Measurements from ENCODE around the gene G0S2.

G0S2 gene

GRCh38 chr1:209627027-209627731, 48.0 kb upstream of the G0S2 start:
- H2AK5ac ChIP-seq (ENCODE audit: low read depth, low read length): peak overlapping the region; percentile 64
- peak overlapping the region; percentile 3 for H2BK15ac ChIP-seq (ENCODE audit: low read length)
- H3K9ac ChIP-seq (ENCODE audit: low read depth, low read length, poor library complexity): peak overlapping the region; percentile 51
- H3K14ac ChIP-seq (ENCODE audit: low read length): peak overlapping the region; percentile 47
- peak overlapping the region; percentile 87 for H3K18ac ChIP-seq (ENCODE audit: low read length)
- no CpG with 5 or more reads among the region's 16 CpGs for WGBS, 2 donors (ENCODE audit: extremely low coverage in 2 of 2, insufficient read length in 2 of 2, insufficient replicate concordance in 1 of 2)
- H4K8ac ChIP-seq (ENCODE audit: low read depth, low read length): no peak overlapping the region
- H3K4me3 ChIP-seq (ENCODE audit: low read length in 2 of 2): no peak overlapping the region
- peaks cover 0 to 4% (median 0%) of the 10 kb centered on the region in 3 experiments for H3K27me3 ChIP-seq (ENCODE audit: control insufficient read depth in 3 of 3, insufficient read depth in 3 of 3, low read depth in 1 of 3, low read length in 3 of 3)
- H4K91ac ChIP-seq (ENCODE audit: low read depth, low read length, poor library complexity): no peak overlapping the region
- H3K36me3 ChIP-seq (replicated peaks in 1 of 2; ENCODE audit: control insufficient read depth in 2 of 2, insufficient read depth in 2 of 2, low read length in 2 of 2): no peaks in the 10 kb centered on the region
- DNase-seq (ENCODE audit: low spot score): no peak
- H2BK120ac ChIP-seq (ENCODE audit: low read depth, low read length): no peak overlapping the region
- H3K4ac ChIP-seq (ENCODE audit: low read length): no peak overlapping the region
- peaks cover 0 to 6% of the 10 kb centered on the region in 2 donors for H3K4me1 ChIP-seq (ENCODE audit: control insufficient read depth in 2 of 2, insufficient read depth in 1 of 2, low read depth in 1 of 2, low read length in 2 of 2)
- no peak overlapping the region for H3K27ac ChIP-seq (replicated peaks; ENCODE audit: low read length)
- H2BK5ac ChIP-seq (ENCODE audit: low read length): no peak overlapping the region
- H3K9me3 ChIP-seq (replicated peaks in 1 of 2; ENCODE audit: control insufficient read depth in 2 of 2, insufficient read depth in 1 of 2, low read depth in 1 of 2, low read length in 2 of 2): no peaks in the 10 kb centered on the region
- H2BK12ac ChIP-seq (ENCODE audit: low read length): peak overlapping the region; percentile 59
- no peaks in the 10 kb centered on the region for H3K79me1 ChIP-seq (ENCODE audit: low read depth, low read length)
- no peak overlapping the region for H3K4me2 ChIP-seq (ENCODE audit: insufficient read depth, low read length, poor library complexity, severe bottlenecking)
- H2AFZ ChIP-seq (ENCODE audit: low read length): peak overlapping the region; percentile 50
- peak overlapping the region; percentile 26 for H3K23ac ChIP-seq (ENCODE audit: low read depth, low read length, poor library complexity)

- no peak overlapping the region for H3K27ac ChIP-seq (replicated peaks; ENCODE audit: low read length)
- peak overlapping the region; percentile 60 for H3K9ac ChIP-seq (ENCODE audit: low read depth, low read length, poor library complexity)
- DNase-seq (ENCODE audit: low spot score): peak; percentile 85
- peaks cover 0 to 4% (median 0%) of the 10 kb centered on the region in 3 experiments for H3K27me3 ChIP-seq (ENCODE audit: control insufficient read depth in 3 of 3, insufficient read depth in 3 of 3, low read depth in 1 of 3, low read length in 3 of 3)
- H3K18ac ChIP-seq (ENCODE audit: low read length): peak overlapping the region; percentile 80
- H3K4ac ChIP-seq (ENCODE audit: low read length): peak overlapping the region; percentile 42
- H3K36me3 ChIP-seq (replicated peaks in 1 of 2; ENCODE audit: control insufficient read depth in 2 of 2, insufficient read depth in 2 of 2, low read length in 2 of 2): no peaks in the 10 kb centered on the region
- no peaks in the 10 kb centered on the region for H3K79me1 ChIP-seq (ENCODE audit: low read depth, low read length)
- H3K4me2 ChIP-seq (ENCODE audit: insufficient read depth, low read length, poor library complexity, severe bottlenecking): no peak overlapping the region
- H3K4me1 ChIP-seq (ENCODE audit: control insufficient read depth in 2 of 2, insufficient read depth in 1 of 2, low read depth in 1 of 2, low read length in 2 of 2): peaks cover 0 to 6% of the 10 kb centered on the region in 2 donors
- peak overlapping the region; percentile 56 for H2AK5ac ChIP-seq (ENCODE audit: low read depth, low read length)
- H2AFZ ChIP-seq (ENCODE audit: low read length): peak overlapping the region; percentile 50
- H2BK120ac ChIP-seq (ENCODE audit: low read depth, low read length): no peak overlapping the region
- H3K9me3 ChIP-seq (replicated peaks in 1 of 2; ENCODE audit: control insufficient read depth in 2 of 2, insufficient read depth in 1 of 2, low read depth in 1 of 2, low read length in 2 of 2): no peaks in the 10 kb centered on the region
- WGBS, 2 donors (ENCODE audit: extremely low coverage in 2 of 2, insufficient read length in 2 of 2, insufficient replicate concordance in 1 of 2): no CpG with 5 or more reads among the region's 16 CpGs
- peak overlapping the region; percentile 58 for H4K91ac ChIP-seq (ENCODE audit: low read depth, low read length, poor library complexity)
- H2BK15ac ChIP-seq (ENCODE audit: low read length): peak overlapping the region; percentile 81
- peak overlapping the region; percentile 19 for H2BK5ac ChIP-seq (ENCODE audit: low read length)
- no peak overlapping the region for H4K8ac ChIP-seq (ENCODE audit: low read depth, low read length)
- peak overlapping the region in 1 of 2 donors; percentile 26 for H3K4me3 ChIP-seq (ENCODE audit: low read length in 2 of 2)
- H3K23ac ChIP-seq (ENCODE audit: low read depth, low read length, poor library complexity): peak overlapping the region; percentile 20
- no peak overlapping the region for H3K14ac ChIP-seq (ENCODE audit: low read length)
- no peak overlapping the region for H2BK12ac ChIP-seq (ENCODE audit: low read length)
Measured at GRCh38 chr1:209627732-209628196, 47.4 kb upstream of the G0S2 start.

- no peak for DNase-seq (ENCODE audit: low spot score)
- H3K27ac ChIP-seq (replicated peaks; ENCODE audit: low read length): no peak overlapping the region
- H3K23ac ChIP-seq (ENCODE audit: low read depth, low read length, poor library complexity): no peak overlapping the region
- no peak overlapping the region for H2BK15ac ChIP-seq (ENCODE audit: low read length)
- no CpG with 5 or more reads among the region's 7 CpGs for WGBS, 2 donors (ENCODE audit: extremely low coverage in 2 of 2, insufficient read length in 2 of 2, insufficient replicate concordance in 1 of 2)
- no peaks in the 10 kb centered on the region for H3K79me1 ChIP-seq (ENCODE audit: low read depth, low read length)
- H2AFZ ChIP-seq (ENCODE audit: low read length): no peak overlapping the region
- peaks cover 0 to 4% (median 0%) of the 10 kb centered on the region in 3 experiments for H3K27me3 ChIP-seq (ENCODE audit: control insufficient read depth in 3 of 3, insufficient read depth in 3 of 3, low read depth in 1 of 3, low read length in 3 of 3)
- H3K4me2 ChIP-seq (ENCODE audit: insufficient read depth, low read length, poor library complexity, severe bottlenecking): no peak overlapping the region
- H4K91ac ChIP-seq (ENCODE audit: low read depth, low read length, poor library complexity): no peak overlapping the region
- no peak overlapping the region for H2BK120ac ChIP-seq (ENCODE audit: low read depth, low read length)
- H3K4me1 ChIP-seq (ENCODE audit: control insufficient read depth in 2 of 2, insufficient read depth in 1 of 2, low read depth in 1 of 2, low read length in 2 of 2): peaks cover 0 to 4% of the 10 kb centered on the region in 2 donors
- no peak overlapping the region for H2AK5ac ChIP-seq (ENCODE audit: low read depth, low read length)
- no peak overlapping the region for H3K18ac ChIP-seq (ENCODE audit: low read length)
- no peaks in the 10 kb centered on the region for H3K36me3 ChIP-seq (replicated peaks in 1 of 2; ENCODE audit: control insufficient read depth in 2 of 2, insufficient read depth in 2 of 2, low read length in 2 of 2)
- no peak overlapping the region for H3K14ac ChIP-seq (ENCODE audit: low read length)
- no peak overlapping the region for H3K4me3 ChIP-seq (ENCODE audit: low read length in 2 of 2)
- H2BK12ac ChIP-seq (ENCODE audit: low read length): no peak overlapping the region
- H2BK5ac ChIP-seq (ENCODE audit: low read length): no peak overlapping the region
- H4K8ac ChIP-seq (ENCODE audit: low read depth, low read length): no peak overlapping the region
- no peak overlapping the region for H3K4ac ChIP-seq (ENCODE audit: low read length)
- H3K9ac ChIP-seq (ENCODE audit: low read depth, low read length, poor library complexity): no peak overlapping the region
- no peaks in the 10 kb centered on the region for H3K9me3 ChIP-seq (replicated peaks in 1 of 2; ENCODE audit: control insufficient read depth in 2 of 2, insufficient read depth in 1 of 2, low read depth in 1 of 2, low read length in 2 of 2)
Measured at GRCh38 chr1:209628618-209629299, 46.5 kb upstream of the G0S2 start.

Data from neuronal stem cell (in vitro differentiated cells).